Type B pancreatic cell (in vitro differentiated cells): ENCODE measurements around the gene ABI3BP. TPM values are rescaled to one million over a fixed set of nuclear protein-coding genes. Genes with fewer than 3 reads are reported as not detected.

Source experiments
- DNase-seq: peaks from one replicate; pipeline ENCODE4 v3.0.0; 2021; ENCODE audit warnings: mixed read lengths; ENCODE audit not compliant: unreplicated experiment; ENCODE audit errors: extremely low spot score
- H3K27ac Mint-ChIP-seq: 2 replicates; pipeline ENCODE4 v1.8.0; 2021; ENCODE audit warnings: mild to moderate bottlenecking, mixed read lengths
- H3K27me3 Mint-ChIP-seq: 2 replicates; pipeline ENCODE4 v1.8.0; 2021; ENCODE audit warnings: mixed read lengths
- H3K36me3 Mint-ChIP-seq: 2 replicates; pipeline ENCODE4 v1.8.0; 2021; ENCODE audit warnings: mixed read lengths
- H3K4me1 Mint-ChIP-seq: one replicate; pipeline ENCODE4 v1.8.0; 2021; ENCODE audit warnings: mixed read lengths; ENCODE audit not compliant: unreplicated experiment
- H3K4me3 Mint-ChIP-seq: 2 replicates; pipeline ENCODE4 v1.8.0; 2021; ENCODE audit warnings: mild to moderate bottlenecking, mixed read lengths
- H3K9me3 Mint-ChIP-seq: 2 replicates; pipeline ENCODE4 v1.8.0; 2021; ENCODE audit warnings: mixed read lengths
- CTCF ChIP-seq: fragments of 200-600 bp; sonication (generic); conservative IDR thresholded peaks from 2 replicates; pipeline ENCODE4 v1.5.0; 2021; ENCODE audit warnings: antibody characterized with exemption, mild to moderate bottlenecking
- total RNA-seq: library from RNA; stranded (reverse); gene quantifications from 2 replicates; pipeline ENCODE4 v1.2.1, GENCODE V29; 2021; ENCODE audit warnings: low replicate concordance

Gene ABI3BP
- total RNA-seq, 1 donor from 2014 or later, result 7.3 TPM

- no peak for TF ChIP-seq CTCF
These were observed 290.3 kb downstream of the ABI3BP start for GRCh38 chr3:100702980-100703345.

GRCh38 chr3:100702082-100702979 is 290.9 kb downstream of the ABI3BP start:
- Mint-ChIP-seq H3K27me3 (peaks cover 29% of the 10 kb centered on the region), H3K4me1 (no peaks in the 10 kb centered on the region), H3K9me3 (peaks cover 4% of the 10 kb centered on the region), H3K36me3 (no peaks in the 10 kb centered on the region), H3K27ac (no peak overlapping the region), H3K4me3 (no peak overlapping the region)
- TF ChIP-seq CTCF, result no peak
- no peak for DNase-seq

More at GRCh38 chr3:100702980-100703345, 290.3 kb downstream of the ABI3BP start:
- Mint-ChIP-seq H3K36me3 (no peaks in the 10 kb centered on the region), H3K4me1 (no peaks in the 10 kb centered on the region), H3K27ac (no peak overlapping the region), H3K9me3 (peaks cover 4% of the 10 kb centered on the region), H3K27me3 (peaks cover 33% of the 10 kb centered on the region), H3K4me3 (no peak overlapping the region)
- no peak for DNase-seq

- peaks cover 13% of the 10 kb centered on the region for H3K27me3 Mint-ChIP-seq
These were observed 292.5 kb downstream of the ABI3BP start for GRCh38 chr3:100700708-100701107.

More at GRCh38 chr3:100700708-100701107, 292.5 kb downstream of the ABI3BP start:
- TF ChIP-seq CTCF, result no peak
- Mint-ChIP-seq H3K4me1 (no peaks in the 10 kb centered on the region), H3K36me3 (peaks cover 3% of the 10 kb centered on the region), H3K4me3 (no peak overlapping the region), H3K9me3 (peaks cover 10% of the 10 kb centered on the region), H3K27ac (no peak overlapping the region)
- no peak for DNase-seq
